Right ventricle myocardium inferior (tissue), 1 donor: Measurements from ENCODE around the gene THSD4. TPM values are rescaled to one million over a fixed set of nuclear protein-coding genes. Genes with fewer than 3 reads are reported as not detected.

Experiments
- ATAC-seq: fragments of 200-7000 bp; cut with Tn5 transposase; one replicate; pipeline ENCODE4 v1.9.1; 2020; ENCODE audit warnings: mild to moderate bottlenecking, moderate library complexity
- DNase-seq: peaks from one replicate; pipeline ENCODE4 v3.0.0; 2021; ENCODE audit errors: missing footprints
- intact Hi-C: fragments of 100-400 bp; cut with DNase I; formaldehyde crosslinking; loops from one replicate; pipeline ENCODE4 v1.11.0; 2022
- total RNA-seq: library from RNA; stranded (reverse); fragmentation: NEBNext Ultra II Directional; extraction: Animal tissue kit (Norgen Biotek cat#: 25700); gene quantifications from one replicate; pipeline ENCODE4 v1.2.1, GENCODE V29; 2021
- donor health status: DM: no; HTN: yes; CAD: no; lungs with severe emphysema.

THSD4 gene
- total RNA-seq, 1 donor from 2014 or later = 73.1 TPM

GRCh38 chr15:71485094-71485693 is 369.9 kb downstream of the THSD4 start:
- ATAC-seq = no peak
- intact Hi-C loops = no loop called here
- DNase-seq = no peak

GRCh38 chr15:71489570-71489969 is 374.3 kb downstream of the THSD4 start:
- ATAC-seq = no peak
- intact Hi-C loops = no loop called here
- no peak for DNase-seq

GRCh38 chr15:71493526-71493925 is 378.3 kb downstream of the THSD4 start:
- intact Hi-C loops = no loop called here
- DNase-seq = no peak
- peak; percentile 32 for ATAC-seq

- no peak for DNase-seq
- no peak for ATAC-seq
- intact Hi-C loops = no loop called here
These were observed 379.5 kb downstream of the THSD4 start for GRCh38 chr15:71494563-71495397.

- no peak for ATAC-seq
- intact Hi-C loops = no loop called here
- no peak for DNase-seq
These were observed 380.1 kb downstream of the THSD4 start for GRCh38 chr15:71495398-71495780.

GRCh38 chr15:71496336-71496955 is 381.2 kb downstream of the THSD4 start:
- ATAC-seq = no peak
- no peak for DNase-seq
- intact Hi-C loops = no loop called here

GRCh38 chr15:71501344-71502076 is 386.2 kb downstream of the THSD4 start:
- intact Hi-C loops = loop anchor here (5.0 kb wide), 3 partner anchors 46 to 96 kb away; no protein-coding TSS in a partner anchor
- DNase-seq = no peak
- ATAC-seq = peak; percentile 88

GRCh38 chr15:71502077-71502432 is 386.8 kb downstream of the THSD4 start:
- no peak for ATAC-seq
- intact Hi-C loops = loop anchor here (5.0 kb wide), 3 partner anchors 45 to 95 kb away; no protein-coding TSS in a partner anchor

GRCh38 chr15:71505962-71506361 is 390.7 kb downstream of the THSD4 start:
- intact Hi-C loops = no loop called here
- DNase-seq = no peak
- ATAC-seq = no peak

More at GRCh38 chr15:71502077-71502432, 386.8 kb downstream of the THSD4 start:
- DNase-seq = no peak

GRCh38 chr15:71506946-71507345 is 391.7 kb downstream of the THSD4 start:
- DNase-seq = no peak
- intact Hi-C loops = no loop called here
- no peak for ATAC-seq

- no peak for DNase-seq
- intact Hi-C loops = no loop called here
- no peak for ATAC-seq
These were observed 392.9 kb downstream of the THSD4 start for GRCh38 chr15:71508081-71508682.

GRCh38 chr15:71509139-71509538 is 393.9 kb downstream of the THSD4 start:
- ATAC-seq (no peak), DNase-seq (no peak)
- intact Hi-C loops = no loop called here

- ATAC-seq (no peak), DNase-seq (no peak)
- intact Hi-C loops = no loop called here
These were observed 395.5 kb downstream of the THSD4 start for GRCh38 chr15:71510763-71511162.

- no peak for DNase-seq
- ATAC-seq = no peak
- intact Hi-C loops = no loop called here
These were observed 396.8 kb downstream of the THSD4 start for GRCh38 chr15:71511796-71512681.

- no peak for ATAC-seq
- DNase-seq = no peak
- intact Hi-C loops = no loop called here
These were observed 397.4 kb downstream of the THSD4 start for GRCh38 chr15:71512682-71513006.

- ATAC-seq = peak; percentile 22
- intact Hi-C loops = no loop called here
- no peak for DNase-seq
These were observed 400.3 kb downstream of the THSD4 start for GRCh38 chr15:71515375-71516186.

GRCh38 chr15:71517751-71518150 is 402.5 kb downstream of the THSD4 start:
- intact Hi-C loops = no loop called here
- DNase-seq = no peak
- ATAC-seq = no peak
